GM23338 (cell line): ENCODE results near the gene PPP1R9B.

Source experiments
- EZH2 ChIP-seq: fragments of 200-600 bp; sonication (generic); IDR thresholded peaks from one replicate; pipeline ENCODE4 v1.8.0; 2017; ENCODE audit warnings: antibody characterized with exemption, mild to moderate bottlenecking, low read depth; ENCODE audit not compliant: unreplicated experiment
- EZH2phosphoT487 ChIP-seq: fragments of 200-600 bp; sonication (generic); IDR thresholded peaks from one replicate; pipeline ENCODE4 v1.8.1; 2018; ENCODE audit warnings: antibody characterized with exemption; ENCODE audit not compliant: unreplicated experiment
- NANOG ChIP-seq: IDR thresholded peaks from 2 replicates; pipeline ENCODE4 v1.6.1; 2016; ENCODE audit warnings: antibody characterized with exemption, borderline replicate concordance
- POLR2AphosphoS5 ChIP-seq: IDR thresholded peaks from 2 replicates; pipeline ENCODE4 v1.6.1; 2016; ENCODE audit warnings: antibody characterized with exemption, low read depth
- ZNF114 ChIP-seq: fragments of 250-450 bp; sonication (Bioruptor Pico); IDR thresholded peaks from 2 replicates; pipeline ENCODE4 v1.5.0; 2020; ENCODE audit warnings: mild to moderate bottlenecking, moderate library complexity
- TF ChIP-seq, protein P1 (sequence below), 2 experiments: fragments of 200-600 bp in 1 of 2; sonication (generic) in 1 of 2; conservative IDR thresholded peaks; 2 replicates each; pipeline versions ENCODE4 v1.5.1 to v1.6.1; 2016 to 2017; ENCODE audit warnings: antibody characterized with exemption in 2 of 2, low read depth in 2 of 2, mild to moderate bottlenecking in 2 of 2, moderate library complexity in 1 of 2

DNA sequence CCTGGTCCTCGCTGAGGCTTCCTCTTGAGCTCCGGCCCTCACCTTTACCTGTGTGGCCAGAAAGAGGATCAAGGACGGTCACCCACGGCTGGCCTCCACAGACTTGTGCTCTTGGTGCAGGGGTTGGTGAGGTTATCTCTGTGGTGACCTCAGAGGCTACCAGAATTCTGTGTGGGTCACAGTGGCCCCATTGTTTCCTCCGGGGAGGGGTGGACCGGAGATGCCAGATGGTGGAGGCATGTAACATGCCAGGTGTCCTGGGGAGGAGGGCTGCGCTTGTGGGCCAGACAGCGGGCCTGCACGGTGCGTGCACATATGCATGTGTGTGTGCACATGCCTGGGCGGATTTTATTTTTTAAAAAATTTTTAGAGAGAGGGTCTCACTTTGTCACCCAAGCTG, 21.7 kb upstream of the PPP1R9B start:
- TF ChIP-seq EZH2 = no peak
- TF ChIP-seq, protein P1, sequence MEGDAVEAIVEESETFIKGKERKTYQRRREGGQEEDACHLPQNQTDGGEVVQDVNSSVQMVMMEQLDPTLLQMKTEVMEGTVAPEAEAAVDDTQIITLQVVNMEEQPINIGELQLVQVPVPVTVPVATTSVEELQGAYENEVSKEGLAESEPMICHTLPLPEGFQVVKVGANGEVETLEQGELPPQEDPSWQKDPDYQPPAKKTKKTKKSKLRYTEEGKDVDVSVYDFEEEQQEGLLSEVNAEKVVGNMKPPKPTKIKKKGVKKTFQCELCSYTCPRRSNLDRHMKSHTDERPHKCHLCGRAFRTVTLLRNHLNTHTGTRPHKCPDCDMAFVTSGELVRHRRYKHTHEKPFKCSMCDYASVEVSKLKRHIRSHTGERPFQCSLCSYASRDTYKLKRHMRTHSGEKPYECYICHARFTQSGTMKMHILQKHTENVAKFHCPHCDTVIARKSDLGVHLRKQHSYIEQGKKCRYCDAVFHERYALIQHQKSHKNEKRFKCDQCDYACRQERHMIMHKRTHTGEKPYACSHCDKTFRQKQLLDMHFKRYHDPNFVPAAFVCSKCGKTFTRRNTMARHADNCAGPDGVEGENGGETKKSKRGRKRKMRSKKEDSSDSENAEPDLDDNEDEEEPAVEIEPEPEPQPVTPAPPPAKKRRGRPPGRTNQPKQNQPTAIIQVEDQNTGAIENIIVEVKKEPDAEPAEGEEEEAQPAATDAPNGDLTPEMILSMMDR (conservative IDR thresholded peaks at IDR 0.05; ENCODE audit: low read depth in 2 of 2) = no peak
- no peak for TF ChIP-seq ZNF114 (CRISPR knock-in tag)
- no peak for TF ChIP-seq POLR2AphosphoS5
- TF ChIP-seq EZH2phosphoT487 = no peak
- TF ChIP-seq NANOG = no peak
